Endothelial cell of umbilical vein (primary cell): ENCODE data around the gene ESPN. TPM values are rescaled to one million over a fixed set of nuclear protein-coding genes. Genes with fewer than 3 reads are reported as not detected.
"Not testable (repeated sequence)": the region's sequence is repeated elsewhere in the genome, so short reads cannot be mapped to it uniquely, and the experiment has no call there.

ENCODE experiments used
- BruUV-seq: library from RNA; stranded (reverse); fragments of 400-500 nt; replicated peaks from 2 replicates; lab custom pipeline; 2021; lab: Mats Ljungman, UMichigan
- CTCF ChIA-PET: fragments of 300-600, 350-600 bp; sonication (Branson Sonifier 250); formaldehyde crosslinking; loops from one replicate; lab custom pipeline; 2021; ENCODE audit warnings: antibody characterized with exemption, inconsistent platforms; lab: Charles Lee
- POLR2A ChIA-PET: fragments of 300-600, 350-600 bp; sonication (Branson Sonifier 250); formaldehyde crosslinking; loops from one replicate; lab custom pipeline; 2021; ENCODE audit warnings: antibody characterized with exemption, inconsistent platforms; lab: Charles Lee
- DNase-seq: peaks from one replicate; pipeline ENCODE4 v3.0.0-alpha.2; 2011; ENCODE audit warnings: low read depth, low spot score
- FAIRE-seq: peaks from 2 replicates; lab custom pipeline; 2011; peaks lifted over from hg19 to GRCh38; lab: Jason Lieb, UNC
- H2AFZ ChIP-seq: 2 replicates; pipeline ENCODE4 v1.6.0; 2012; ENCODE audit warnings: low read depth, low read length, control low read depth, inconsistent platforms
- H3K27ac ChIP-seq: 2 replicates; pipeline ENCODE4 v1.5.1; 2011; ENCODE audit warnings: low read depth, mild to moderate bottlenecking, control low read depth, low read length, moderate library complexity; ENCODE audit not compliant: insufficient read depth
- H3K27me3 ChIP-seq, 2 experiments: 2 replicates each; pipeline versions ENCODE4 v1.6.0 to v1.6.1; 2011; ENCODE audit warnings: low read length in 2 of 2, mixed read lengths in 1 of 2; ENCODE audit not compliant: control insufficient read depth in 2 of 2, insufficient read depth in 2 of 2
- H3K36me3 ChIP-seq, 2 experiments: 2 replicates in 1 of 2; 3 replicates in 1 of 2; pipeline ENCODE4 v1.5.1; 2011; ENCODE audit warnings: low read length in 2 of 2, mild to moderate bottlenecking in 1 of 2, moderate library complexity in 1 of 2; ENCODE audit not compliant: control insufficient read depth in 2 of 2, insufficient read depth in 2 of 2; ENCODE audit errors: extremely low read depth in 1 of 2
- H3K4me1 ChIP-seq: 3 replicates; pipeline ENCODE4 v1.5.1; 2011; ENCODE audit warnings: mild to moderate bottlenecking, low read length; ENCODE audit not compliant: control insufficient read depth, insufficient read depth; ENCODE audit errors: extremely low read depth
- H3K4me2 ChIP-seq: 2 replicates; pipeline ENCODE4 v1.6.1; 2011; ENCODE audit warnings: low read length, control low read depth, mixed read lengths; ENCODE audit not compliant: insufficient read depth
- H3K4me3 ChIP-seq, 3 experiments: fragments of 200-600 bp in 1 of 3; sonication (generic), shearing (Covaris generic) in 1 of 3; replicated peaks in 1 of 3; 2 replicates each; pipeline ENCODE4 v1.5.1; 2011 to 2016; ENCODE audit warnings: control low read depth in 3 of 3, low read length in 3 of 3, mild to moderate bottlenecking in 2 of 3, inconsistent platforms in 1 of 3, low read depth in 1 of 3, moderate library complexity in 1 of 3; ENCODE audit not compliant: insufficient read depth in 1 of 3
- H3K79me2 ChIP-seq: 2 replicates; pipeline ENCODE4 v1.6.0; 2012; ENCODE audit warnings: low read length, inconsistent platforms; ENCODE audit not compliant: control insufficient read depth, insufficient read depth
- H3K9ac ChIP-seq: replicated peaks from 2 replicates; pipeline ENCODE3; 2011; ENCODE audit warnings: low read length, control low read depth; ENCODE audit not compliant: insufficient read depth; ENCODE audit errors: extremely low read depth
- H3K9me1 ChIP-seq: replicated peaks from 3 replicates; pipeline ENCODE4 v1.6.0; 2011; ENCODE audit warnings: mild to moderate bottlenecking, low read length; ENCODE audit not compliant: control insufficient read depth, insufficient read depth; ENCODE audit errors: extremely low read depth
- H3K9me3 ChIP-seq: replicated peaks from 2 replicates; pipeline ENCODE4 v1.5.1; 2012; ENCODE audit warnings: low read length, inconsistent platforms; ENCODE audit not compliant: control insufficient read depth, insufficient read depth
- H4K20me1 ChIP-seq: replicated peaks from 2 replicates; pipeline ENCODE3; 2011; ENCODE audit warnings: mild to moderate bottlenecking, low read length; ENCODE audit not compliant: control insufficient read depth, insufficient read depth; ENCODE audit errors: extremely low read depth
- EZH2 ChIP-seq: IDR thresholded peaks from 2 replicates; pipeline ENCODE4 v1.6.1; 2012; ENCODE audit warnings: borderline replicate concordance, low read depth, mild to moderate bottlenecking, moderate library complexity, low read length, inconsistent platforms; ENCODE audit not compliant: severe bottlenecking
- FOS ChIP-seq: IDR thresholded peaks from 2 replicates; pipeline ENCODE4 v1.6.1; 2011; ENCODE audit warnings: mild to moderate bottlenecking, low read length, moderate library complexity, borderline replicate concordance; ENCODE audit not compliant: insufficient read depth
- GATA2 ChIP-seq: IDR thresholded peaks from 2 replicates; pipeline ENCODE4 v1.7.0; 2011; ENCODE audit warnings: low read depth, mild to moderate bottlenecking, moderate library complexity, mixed read lengths, low read length; ENCODE audit not compliant: insufficient read length, insufficient read depth
- JUN ChIP-seq: IDR thresholded peaks from 2 replicates; pipeline ENCODE4 v1.6.1; 2011; ENCODE audit warnings: borderline replicate concordance, low read depth; ENCODE audit not compliant: insufficient read length, insufficient read depth
- MYC ChIP-seq: IDR thresholded peaks from one replicate; pipeline ENCODE4 v1.6.1; 2011; ENCODE audit warnings: mild to moderate bottlenecking, low read depth, low read length
- POLR2A ChIP-seq: IDR thresholded peaks from 2 replicates; pipeline ENCODE4 v1.6.1; 2012; ENCODE audit warnings: low read depth, mild to moderate bottlenecking, control low read depth, low read length
- POLR2AphosphoS5 ChIP-seq: IDR thresholded peaks from 2 replicates; pipeline ENCODE4 v1.6.1; 2012; ENCODE audit warnings: low read depth, mild to moderate bottlenecking, control low read depth, low read length, moderate library complexity; ENCODE audit not compliant: insufficient read depth
- dilution Hi-C: fragments of 300-500 bp; cut with MboI; formaldehyde crosslinking; loops from one replicate; pipeline ENCODE4 v1.15.0; 2019; ENCODE audit warnings: low sequenced_read_pairs; ENCODE audit not compliant: extremely low pct_ligation_motif_present
- intact Hi-C: fragments of 100-400 bp; cut with micrococcal nuclease; formaldehyde crosslinking; loops from one replicate; pipeline ENCODE4 v1.10.0; 2022
- polyA plus RNA-seq, 4 experiments: library from polyadenylated mRNA; depleted of rRNA in 3 of 4; stranded (reverse) in 3 of 4; unstranded in 1 of 4; fragments of >200 nt; gene quantifications; 2 replicates each; pipeline versions ENCODE4 v1.2.1 to v1.2.3, GENCODE V29; 2011 to 2012; ENCODE audit warnings: missing spikeins in 1 of 4
- total RNA-seq: library from RNA; stranded (reverse); gene quantifications from 2 replicates; pipeline ENCODE4 v1.2.3, GENCODE V29; 2021
- TF ChIP-seq, protein P1 (sequence below): IDR thresholded peaks from 2 replicates; pipeline ENCODE4 v1.6.1; 2011; ENCODE audit not compliant: insufficient read depth, insufficient read length
- TF ChIP-seq, protein P2 (sequence below), 2 donors: IDR thresholded peaks; 1 replicate in 1 of 2; 2 replicates in 1 of 2; pipeline ENCODE4 v1.5.1; 2011; ENCODE audit warnings: low read length in 2 of 2, mild to moderate bottlenecking in 2 of 2, moderate library complexity in 2 of 2, control low read depth in 1 of 2, inconsistent platforms in 1 of 2, low read depth in 1 of 2; ENCODE audit not compliant: insufficient read depth in 1 of 2; ENCODE audit errors: extremely low read depth in 1 of 2

Gene ESPN
- total and polyA plus RNA-seq, 2 donors (not counting 3 experiments of a cell fraction or from before 2014, with no cell fraction given) = 0.54 to 0.71 TPM

DNA sequence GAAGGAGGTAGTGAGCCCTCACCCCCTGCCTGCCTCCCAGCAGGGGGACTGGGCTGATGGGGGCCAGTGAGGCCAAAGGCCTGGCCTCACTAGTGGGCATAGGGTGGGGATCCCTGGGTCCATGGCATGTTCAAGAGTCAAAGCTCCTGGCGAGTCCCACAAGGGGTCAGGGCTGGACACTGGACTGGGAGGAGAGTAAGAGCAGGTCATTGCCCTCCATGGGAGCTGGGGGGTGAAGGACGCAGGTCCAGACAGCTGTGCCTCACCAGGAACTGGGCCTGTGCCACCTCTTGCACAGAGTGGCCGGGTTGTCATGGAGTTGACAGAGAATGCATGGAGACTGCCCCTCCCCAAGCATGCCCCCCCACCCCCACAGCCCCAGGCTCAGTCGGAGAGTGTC lies 21.4 kb downstream of the ESPN start:
- H3K4me3 ChIP-seq, FAIRE-seq, H3K79me2 ChIP-seq, POLR2A ChIA-PET, H3K4me1 ChIP-seq, BruUV-seq, H3K27ac ChIP-seq, H4K20me1 ChIP-seq, H2AFZ ChIP-seq, H3K4me2 ChIP-seq, H3K9me1 ChIP-seq, dilution Hi-C loops, H3K36me3 ChIP-seq, H3K9ac ChIP-seq, H3K9me3 ChIP-seq, DNase-seq: not testable (repeated sequence)
- CTCF ChIA-PET = interaction anchor here (0.6 to 2.0 kb wide), 9 partner anchors 8 to 201 kb away, joined by 3 to 9 read pairs (median 4); partner anchors contain the start of gene HES2
- intact Hi-C loops = loop anchor here (1.0 to 2.0 kb wide), 2 partner anchors 41 to 772 kb away; no protein-coding TSS in a partner anchor
- peaks cover 36 to 40% of the 10 kb centered on the region in 2 experiments for H3K27me3 ChIP-seq

DNA sequence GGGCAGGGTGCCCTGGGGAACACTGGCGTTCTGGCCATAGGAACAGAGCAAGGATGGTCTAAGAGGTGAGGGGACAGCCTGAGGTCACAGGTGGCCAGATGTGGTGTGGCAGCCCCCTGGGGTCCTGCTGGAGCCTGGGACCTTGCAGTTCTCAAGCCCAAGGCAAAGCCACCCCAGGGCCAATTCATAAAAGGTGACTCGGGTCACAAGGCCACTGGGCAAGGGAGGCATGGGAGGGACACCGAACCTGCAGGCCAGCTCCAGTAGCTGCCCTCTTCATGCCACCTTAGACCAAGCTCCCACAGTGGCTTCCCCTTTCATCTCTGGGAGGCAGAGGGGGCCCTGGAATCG lies 22.1 kb downstream of the ESPN start:
- TF ChIP-seq, protein P1, sequence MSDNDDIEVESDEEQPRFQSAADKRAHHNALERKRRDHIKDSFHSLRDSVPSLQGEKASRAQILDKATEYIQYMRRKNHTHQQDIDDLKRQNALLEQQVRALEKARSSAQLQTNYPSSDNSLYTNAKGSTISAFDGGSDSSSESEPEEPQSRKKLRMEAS = no peak
- TF ChIP-seq, protein P2, sequence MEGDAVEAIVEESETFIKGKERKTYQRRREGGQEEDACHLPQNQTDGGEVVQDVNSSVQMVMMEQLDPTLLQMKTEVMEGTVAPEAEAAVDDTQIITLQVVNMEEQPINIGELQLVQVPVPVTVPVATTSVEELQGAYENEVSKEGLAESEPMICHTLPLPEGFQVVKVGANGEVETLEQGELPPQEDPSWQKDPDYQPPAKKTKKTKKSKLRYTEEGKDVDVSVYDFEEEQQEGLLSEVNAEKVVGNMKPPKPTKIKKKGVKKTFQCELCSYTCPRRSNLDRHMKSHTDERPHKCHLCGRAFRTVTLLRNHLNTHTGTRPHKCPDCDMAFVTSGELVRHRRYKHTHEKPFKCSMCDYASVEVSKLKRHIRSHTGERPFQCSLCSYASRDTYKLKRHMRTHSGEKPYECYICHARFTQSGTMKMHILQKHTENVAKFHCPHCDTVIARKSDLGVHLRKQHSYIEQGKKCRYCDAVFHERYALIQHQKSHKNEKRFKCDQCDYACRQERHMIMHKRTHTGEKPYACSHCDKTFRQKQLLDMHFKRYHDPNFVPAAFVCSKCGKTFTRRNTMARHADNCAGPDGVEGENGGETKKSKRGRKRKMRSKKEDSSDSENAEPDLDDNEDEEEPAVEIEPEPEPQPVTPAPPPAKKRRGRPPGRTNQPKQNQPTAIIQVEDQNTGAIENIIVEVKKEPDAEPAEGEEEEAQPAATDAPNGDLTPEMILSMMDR (IDR thresholded peaks at IDR 0.05; ENCODE audit: extremely low read depth in 1 of 2, insufficient read depth in 1 of 2, low read depth in 1 of 2, low read length in 2 of 2) = no peak
- TF ChIP-seq EZH2 = no peak
- TF ChIP-seq MYC = no peak
- TF ChIP-seq POLR2AphosphoS5 = no peak
- no peak for TF ChIP-seq POLR2A
- no peak for TF ChIP-seq FOS
- TF ChIP-seq GATA2 = no peak
- TF ChIP-seq JUN = no peak
- FAIRE-seq (no peak), DNase-seq (no peak)
- Histone ChIP-seq H3K36me3 (no peaks in the 10 kb centered on the region), H4K20me1 (no peaks in the 10 kb centered on the region), H2AFZ (no peak overlapping the region), H3K9me1 (no peaks in the 10 kb centered on the region), H3K9ac (no peak overlapping the region), H3K27me3 (peaks cover 38 to 42% of the 10 kb centered on the region in 2 experiments), H3K4me3 (no peak overlapping the region), H3K4me1 (no peaks in the 10 kb centered on the region), H3K79me2 (no peaks in the 10 kb centered on the region), H3K27ac (no peak overlapping the region), H3K9me3 (no peaks in the 10 kb centered on the region), H3K4me2 (no peak overlapping the region)
- intact Hi-C loops (no loop called here), dilution Hi-C loops (no loop called here)
- POLR2A ChIA-PET = no interaction called here
- CTCF ChIA-PET = interaction anchor here (0.6 to 2.0 kb wide), 5 partner anchors 9 to 199 kb away, joined by 3 to 9 read pairs (median 5); partner anchors contain the start of gene HES2
- no TSS peak for BruUV-seq
